Aorta (tissue), 5 donors: ENCODE measurements around the gene MYOF. TPM values are rescaled to one million over a fixed set of nuclear protein-coding genes. Genes with fewer than 3 reads are reported as not detected.

ENCODE experiments used
- ATAC-seq: fragments of 200-7000 bp; cut with Tn5 transposase; one replicate; pipeline ENCODE4 v1.9.1; 2022; ENCODE audit warnings: moderate library complexity; ENCODE audit not compliant: low FRiP score
- DNase-seq, 2 donors: peaks; one replicate each; pipeline ENCODE4 v3.0.0-alpha.2; 2020
- H3K27ac ChIP-seq, 2 donors: one replicate each; pipeline ENCODE4 v1.5.1; 2013; ENCODE audit warnings: low read length in 2 of 2, mild to moderate bottlenecking in 2 of 2, moderate library complexity in 2 of 2, control low read depth in 1 of 2, inconsistent platforms in 1 of 2, low read depth in 1 of 2
- H3K27me3 ChIP-seq, 2 donors: one replicate each; pipeline ENCODE4 v1.6.1; 2013; ENCODE audit warnings: control low read depth in 1 of 2, low read length in 1 of 2, mild to moderate bottlenecking in 1 of 2, moderate library complexity in 1 of 2; ENCODE audit not compliant: insufficient read depth in 2 of 2, control insufficient read depth in 1 of 2
- H3K36me3 ChIP-seq, 2 donors: one replicate each; pipeline ENCODE4 v1.6.1; 2013; ENCODE audit warnings: control low read depth in 1 of 2, low read length in 1 of 2, mild to moderate bottlenecking in 1 of 2; ENCODE audit not compliant: insufficient read depth in 2 of 2, control insufficient read depth in 1 of 2
- H3K4me1 ChIP-seq, 2 donors: one replicate each; pipeline ENCODE4 v1.6.1; 2013; ENCODE audit warnings: low read length in 2 of 2, control low read depth in 1 of 2, mild to moderate bottlenecking in 1 of 2, moderate library complexity in 1 of 2; ENCODE audit not compliant: insufficient read depth in 2 of 2, control insufficient read depth in 1 of 2
- H3K4me3 ChIP-seq, 2 donors: one replicate each; pipeline ENCODE4 v1.5.1; 2013; ENCODE audit warnings: low read length in 2 of 2, control low read depth in 1 of 2, mild to moderate bottlenecking in 1 of 2
- H3K9me3 ChIP-seq: one replicate; pipeline ENCODE4 v1.6.1; 2013; ENCODE audit warnings: mild to moderate bottlenecking, low read length; ENCODE audit not compliant: control insufficient read depth
- WGBS, 2 donors: extraction: QIAGEN DNeasy Blood & Tissue Kit; methylation state at CpG; one replicate each; pipeline ENCODE4 v1.1.7; 2013; 5-methylcytosine and 5-hydroxymethylcytosine counted together
- intact Hi-C, 2 donors: fragments of 100-400 bp; cut with DNase I; formaldehyde crosslinking; loops; one replicate each; pipeline versions ENCODE4 v1.14.2 to v1.15.0; 2022
- polyA plus RNA-seq, 2 donors: library from polyadenylated mRNA; stranded (reverse); fragments of 200-250 nt; gene quantifications; one replicate each; pipeline ENCODE4 v1.2.3, GENCODE V29; 2013
- total RNA-seq, 2 donors: library from RNA; stranded (reverse); fragmentation: NEBNext Ultra II Directional; extraction: Animal tissue kit (Norgen Biotek cat#: 25700); gene quantifications; one replicate each; pipeline ENCODE4 v1.2.1, GENCODE V29; 2021
- donor health status: healthy with polysubstance abuse.
- donor health status: Bipolar disorder and iron deficiency.
- donor health status: DM: no; HTN: no; CAD: no.
- donor health status: DM: no; HTN: no; CAD: no.
- donor health status: DM: yes; HTN: yes; CAD: no.

Gene MYOF
- total and polyA plus RNA-seq, 4 donors, result 13.4 to 242 (median 126) TPM

DNA sequence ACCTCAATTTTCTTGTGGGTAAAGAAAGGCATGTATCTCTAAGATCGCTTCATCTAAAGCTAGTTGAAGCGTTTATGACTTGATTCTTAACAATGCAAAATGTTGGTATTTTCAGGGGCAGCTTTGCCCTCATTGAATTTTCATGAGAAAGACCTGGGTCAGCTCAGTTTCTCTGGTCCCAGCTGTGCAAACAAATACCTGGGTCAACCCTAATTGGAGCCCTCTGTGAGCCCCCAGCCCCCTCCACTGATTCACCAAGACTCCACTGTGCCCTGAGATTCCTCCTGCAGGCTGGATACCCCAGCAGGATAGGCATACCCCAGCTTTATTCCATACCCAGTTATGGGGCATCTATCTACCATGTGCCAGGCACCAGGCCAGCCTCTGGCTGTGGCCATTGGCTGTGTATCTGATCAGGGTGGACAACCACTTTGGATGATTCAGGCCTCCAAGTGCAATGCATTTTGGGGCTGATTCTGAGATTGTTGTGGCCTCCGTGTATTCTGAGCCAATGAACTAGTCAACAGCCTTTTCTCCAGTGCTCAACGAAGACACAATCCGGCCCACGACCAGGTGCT, 201.9 kb downstream of the MYOF start:
- Histone ChIP-seq H3K4me3 (no peak overlapping the region), H3K27me3 (no peaks in the 10 kb centered on the region), H3K4me1 (no peaks in the 10 kb centered on the region), H3K36me3 (no peaks in the 10 kb centered on the region), H3K27ac (no peak overlapping the region), H3K9me3 (no peaks in the 10 kb centered on the region)
- no peak for ATAC-seq
- 84 to 95% methylated on average over 6 of the region's 6 CpGs for WGBS, 2 donors
- DNase-seq, result no peak
- intact Hi-C loops, result loop anchor here in 1 of 2 donors (10.0 kb wide), 1 partner anchor 165 kb away; no protein-coding TSS in a partner anchor

DNA sequence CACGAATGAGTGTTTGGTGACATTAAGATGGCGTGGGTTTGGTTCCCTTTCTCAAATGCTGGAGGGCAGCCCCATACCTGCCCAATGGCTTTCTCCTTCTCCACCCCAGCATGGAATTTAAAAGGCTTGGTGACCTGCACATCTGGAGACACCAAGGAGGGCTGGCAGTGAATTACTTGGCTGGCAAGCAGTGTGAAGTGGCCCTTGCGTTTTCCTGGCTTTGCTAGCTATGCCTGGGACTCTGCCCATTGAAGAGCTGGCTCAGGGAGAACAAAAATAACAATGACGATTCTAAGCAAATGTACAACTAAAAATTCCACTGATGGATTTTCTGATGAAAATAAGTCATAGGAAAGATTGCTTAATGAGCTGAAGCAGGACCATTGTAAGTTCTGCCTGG, 204.8 kb downstream of the MYOF start:
- intact Hi-C loops, result no loop called here
- DNase-seq (no peak), ATAC-seq (no peak)
- H3K27me3 ChIP-seq, result no peaks in the 10 kb centered on the region
- H3K9me3 ChIP-seq, result no peaks in the 10 kb centered on the region
- H3K4me1 ChIP-seq, result no peaks in the 10 kb centered on the region
- no peak overlapping the region for H3K4me3 ChIP-seq
- H3K27ac ChIP-seq, result no peak overlapping the region
- no peaks in the 10 kb centered on the region for H3K36me3 ChIP-seq
- 36 to 41% methylated on average over 4 of the region's 4 CpGs for WGBS, 2 donors

DNA sequence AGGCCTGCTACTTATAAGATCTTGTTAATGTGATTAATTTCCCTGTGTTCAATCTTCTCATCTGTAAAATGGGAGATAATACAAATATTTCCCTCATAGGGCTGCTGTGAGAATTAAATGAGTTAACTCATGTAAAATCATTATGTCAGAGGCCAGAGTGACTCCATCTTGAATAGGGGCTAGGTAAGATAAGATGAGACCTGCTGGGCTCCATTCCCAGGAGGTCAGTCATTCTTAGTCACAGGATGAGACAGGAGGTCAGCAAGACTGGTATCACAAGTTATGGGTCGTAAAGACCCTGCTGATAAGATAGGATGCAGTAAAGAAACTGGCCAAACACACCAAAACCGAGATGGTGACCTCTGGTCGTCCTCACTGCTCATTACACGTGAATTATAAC, 207.7 kb downstream of the MYOF start:
- H3K9me3 ChIP-seq, result no peaks in the 10 kb centered on the region
- H3K27me3 ChIP-seq, result no peaks in the 10 kb centered on the region
- H3K4me3 ChIP-seq, result no peak overlapping the region
- H3K4me1 ChIP-seq, result no peaks in the 10 kb centered on the region
- ATAC-seq (no peak), DNase-seq (no peak)
- 64 to 72% methylated on average over 4 of the region's 4 CpGs for WGBS, 2 donors
- no peak overlapping the region for H3K27ac ChIP-seq
- no peaks in the 10 kb centered on the region for H3K36me3 ChIP-seq
- intact Hi-C loops, result no loop called here

DNA sequence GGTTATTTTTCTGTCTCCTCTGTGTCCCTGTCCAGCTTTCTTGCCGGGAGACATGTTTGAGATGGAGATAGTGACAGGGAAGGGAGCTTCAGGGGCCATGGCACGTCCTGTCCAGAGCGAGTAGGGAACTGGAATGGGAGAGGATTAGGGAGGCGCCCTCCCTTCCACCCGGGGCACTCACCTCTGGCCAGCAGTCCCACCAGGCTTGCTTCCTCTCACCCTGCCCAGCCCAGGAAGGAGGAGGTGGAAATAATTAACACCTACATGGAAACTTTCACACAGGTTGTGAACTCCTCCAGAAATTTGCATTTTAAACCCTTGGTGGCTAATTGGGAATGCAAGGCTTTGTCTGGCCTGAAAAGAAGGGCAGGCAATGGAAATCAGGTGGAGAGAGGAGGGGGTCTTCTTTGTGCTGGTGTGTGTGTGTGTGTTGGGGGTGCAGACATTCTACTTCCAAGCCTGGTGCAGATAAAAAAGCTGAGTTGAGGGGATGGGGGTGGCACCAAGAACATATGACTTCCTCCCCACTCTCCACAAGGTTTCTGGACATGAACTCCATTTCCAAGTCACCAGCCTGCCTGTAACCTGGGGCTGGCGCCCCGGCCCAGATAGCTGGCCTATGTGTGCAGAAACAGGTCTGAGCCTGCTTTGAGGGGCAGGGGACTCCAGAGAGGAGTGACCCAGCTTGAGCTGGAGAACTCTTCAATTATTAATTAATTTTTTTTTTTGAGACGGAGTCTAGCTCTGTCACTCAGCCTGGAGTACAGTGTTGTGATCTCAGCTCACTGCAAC, 209.1 kb downstream of the MYOF start:
- Histone ChIP-seq H3K4me3 (no peak overlapping the region), H3K36me3 (no peaks in the 10 kb centered on the region), H3K9me3 (peaks cover 2% of the 10 kb centered on the region), H3K27ac (no peak overlapping the region), H3K4me1 (no peaks in the 10 kb centered on the region), H3K27me3 (no peaks in the 10 kb centered on the region)
- ATAC-seq (no peak), DNase-seq (no peak)
- WGBS, 2 donors, result 65 to 73% methylated on average over 8 of the region's 8 CpGs
- intact Hi-C loops, result no loop called here

DNA sequence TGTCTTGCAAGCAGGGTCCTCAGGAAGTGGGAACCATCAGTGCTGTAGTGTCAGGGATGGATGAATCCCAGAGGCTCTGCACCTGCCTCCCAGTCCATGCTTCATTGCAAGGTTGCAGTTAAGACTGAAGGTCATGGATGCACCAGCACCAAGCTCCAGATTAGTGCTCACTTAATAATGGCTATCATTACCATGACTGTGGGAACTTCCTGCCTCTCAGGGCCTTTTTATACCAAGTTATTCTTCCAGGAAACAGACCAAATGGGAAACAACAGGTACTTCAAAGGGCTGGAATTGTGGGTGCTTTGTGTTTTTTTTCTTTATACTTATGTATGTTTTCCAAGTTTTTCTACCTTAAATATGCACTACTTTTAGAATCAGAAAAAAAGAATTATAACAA, 210.8 kb downstream of the MYOF start:
- no peak overlapping the region for H3K4me3 ChIP-seq
- no peak for DNase-seq
- intact Hi-C loops, result no loop called here
- no peak overlapping the region for H3K27ac ChIP-seq
- ATAC-seq, result no peak
- no peaks in the 10 kb centered on the region for H3K36me3 ChIP-seq
- peaks cover 2% of the 10 kb centered on the region for H3K9me3 ChIP-seq
- H3K27me3 ChIP-seq, result no peaks in the 10 kb centered on the region
- no peaks in the 10 kb centered on the region for H3K4me1 ChIP-seq

DNA sequence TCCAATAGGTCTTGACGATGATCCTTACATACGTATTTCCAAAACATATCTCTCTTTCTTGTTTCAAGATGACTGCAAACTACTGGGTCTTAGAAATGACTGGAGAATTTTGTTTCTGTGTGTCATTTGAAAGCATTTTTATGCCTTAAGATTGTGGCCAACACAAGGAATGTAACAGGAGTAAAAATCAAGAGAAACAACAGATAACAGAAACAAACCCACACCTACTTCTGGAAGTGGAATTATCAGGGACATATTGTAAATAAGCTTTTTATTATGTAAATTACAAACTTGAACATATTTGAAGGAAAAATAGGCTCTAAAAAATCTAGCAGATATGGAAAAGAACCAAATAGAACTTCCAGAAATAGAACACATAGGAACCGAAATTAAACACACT, 212.9 kb downstream of the MYOF start:
- H3K27ac ChIP-seq, result no peak overlapping the region
- ATAC-seq (no peak), DNase-seq (no peak)
- no peaks in the 10 kb centered on the region for H3K27me3 ChIP-seq
- intact Hi-C loops, result no loop called here
- WGBS, 2 donors, result 92 to 96% methylated on average over 3 of the region's 3 CpGs
- H3K4me3 ChIP-seq, result no peak overlapping the region
- no peaks in the 10 kb centered on the region for H3K36me3 ChIP-seq
- no peaks in the 10 kb centered on the region for H3K4me1 ChIP-seq
- peaks cover 2% of the 10 kb centered on the region for H3K9me3 ChIP-seq

DNA sequence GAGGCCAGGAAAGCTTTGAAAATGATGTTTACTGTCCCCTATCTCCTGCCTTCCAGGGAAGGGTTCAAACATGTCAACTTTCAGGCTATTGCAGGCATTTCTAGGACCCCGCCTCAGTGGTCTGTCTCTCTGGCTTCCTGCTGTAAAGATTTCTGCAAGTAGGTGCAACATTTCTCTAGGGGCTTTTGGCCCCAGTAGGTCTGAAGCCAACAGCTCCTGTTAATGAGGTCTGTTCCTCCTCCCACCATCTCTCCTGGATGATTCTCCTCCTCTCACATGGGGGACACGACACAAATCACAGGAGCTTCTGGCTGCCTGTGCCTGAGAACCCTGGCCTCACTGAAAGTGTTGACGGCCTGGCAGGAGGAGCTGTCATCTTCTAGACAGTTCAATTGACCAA, 214.1 kb downstream of the MYOF start:
- ATAC-seq (no peak), DNase-seq (no peak)
- Histone ChIP-seq H3K27ac (no peak overlapping the region), H3K4me1 (no peaks in the 10 kb centered on the region), H3K27me3 (no peaks in the 10 kb centered on the region), H3K4me3 (no peak overlapping the region), H3K9me3 (peaks cover 2% of the 10 kb centered on the region), H3K36me3 (no peaks in the 10 kb centered on the region)
- intact Hi-C loops, result no loop called here
- WGBS, 2 donors, result 75 to 76% methylated on average over 3 of the region's 3 CpGs

DNA sequence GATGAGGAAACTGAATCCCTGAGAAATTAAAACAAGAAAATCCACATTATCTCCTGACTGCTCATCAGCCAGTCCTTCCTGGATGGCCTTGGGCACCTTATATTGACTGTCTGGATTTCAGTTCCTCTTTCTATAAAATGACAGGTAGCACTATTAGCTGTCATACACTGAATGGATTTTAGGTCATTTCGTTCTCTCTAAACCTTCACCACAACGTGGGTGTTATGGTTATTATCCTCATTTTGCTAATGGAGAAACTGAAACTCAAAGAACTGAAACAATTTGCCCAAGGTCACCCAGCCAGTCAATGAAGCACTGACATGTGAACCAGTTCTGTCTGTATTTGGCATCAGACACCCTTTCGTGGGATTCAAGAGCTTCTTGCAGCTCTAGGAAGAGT, 214.6 kb downstream of the MYOF start:
- ATAC-seq, result no peak
- no peaks in the 10 kb centered on the region for H3K27me3 ChIP-seq
- H3K36me3 ChIP-seq, result no peaks in the 10 kb centered on the region
- intact Hi-C loops, result no loop called here
- DNase-seq, result no peak
- H3K9me3 ChIP-seq, result peaks cover 2% of the 10 kb centered on the region
- H3K27ac ChIP-seq, result no peak overlapping the region
- H3K4me3 ChIP-seq, result no peak overlapping the region
- WGBS, 2 donors, result 81 to 85% methylated on average over 3 of the region's 3 CpGs
- no peaks in the 10 kb centered on the region for H3K4me1 ChIP-seq

DNA sequence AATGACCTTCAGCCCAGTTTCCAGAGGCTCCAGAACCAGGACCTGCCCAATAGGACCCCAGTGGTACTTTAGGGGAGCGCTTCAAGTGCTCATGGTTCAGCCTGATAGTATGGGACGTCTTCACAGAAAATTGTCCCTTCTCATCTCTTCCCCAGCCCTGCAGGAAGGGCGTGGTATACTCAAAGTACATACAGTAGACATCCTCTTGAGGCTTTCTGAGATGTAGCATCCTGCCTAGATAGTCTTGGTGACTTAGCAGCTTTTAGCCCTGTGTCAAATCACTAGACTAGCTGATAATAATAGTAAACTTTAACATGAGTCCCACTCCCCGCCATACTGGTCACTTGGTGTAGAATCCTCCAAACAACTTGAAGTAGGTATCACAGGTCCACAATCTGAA, 215.3 kb downstream of the MYOF start:
- Histone ChIP-seq H3K27ac (no peak overlapping the region), H3K4me1 (no peaks in the 10 kb centered on the region), H3K27me3 (no peaks in the 10 kb centered on the region), H3K36me3 (no peaks in the 10 kb centered on the region), H3K9me3 (peaks cover 2% of the 10 kb centered on the region), H3K4me3 (no peak overlapping the region)
- ATAC-seq (no peak), DNase-seq (no peak)
- 97% methylated on average over 4 of the region's 4 CpGs for WGBS, 2 donors
- intact Hi-C loops, result no loop called here
